Erythroblast (primary cell): ENCODE measurements around the gene SEC14L6.

Experiments
- GATA1 ChIP-seq: IDR thresholded peaks from 2 replicates; pipeline ENCODE4 v1.6.1; 2011; ENCODE audit warnings: low read depth, mild to moderate bottlenecking, control low read depth, low read length, moderate library complexity
- POLR2A ChIP-seq: IDR thresholded peaks from 2 replicates; pipeline ENCODE4 v1.6.1; 2011; ENCODE audit warnings: mild to moderate bottlenecking, low read length

- no peak for TF ChIP-seq POLR2A
- no peak for TF ChIP-seq GATA1
Measured at GRCh38 chr22:30481711-30482110, 64.8 kb downstream of the SEC14L6 start.
